DOHH2 (cell line): ENCODE measurements around the gene KDM6A.

ENCODE experiments used
- CTCF ChIP-seq: fragments of 200-600 bp; sonication (generic); IDR thresholded peaks from one replicate; pipeline ENCODE4 v1.5.1; 2014; ENCODE audit warnings: antibody characterized with exemption, mild to moderate bottlenecking, low read depth, low read length; ENCODE audit not compliant: poor library complexity, severe bottlenecking
- EZH2phosphoT487 ChIP-seq: fragments of 200-600 bp; sonication (generic); IDR thresholded peaks from 2 replicates; pipeline ENCODE4 v1.6.1; 2017; ENCODE audit warnings: borderline replicate concordance, mild to moderate bottlenecking, antibody characterized with exemption, low read length, moderate library complexity, mixed read lengths

- no peak for TF ChIP-seq EZH2phosphoT487
- TF ChIP-seq CTCF: no peak
Observed at GRCh38 chrX:45009371-45010000, 136.5 kb downstream of the KDM6A start.
